GM19099 (cell line): ENCODE measurements around the gene NCAPH2.

ENCODE experiments used
- POLR2A ChIP-seq: IDR thresholded peaks from 3 replicates; pipeline ENCODE4 v1.6.1; 2011; ENCODE audit warnings: low read depth; ENCODE audit not compliant: insufficient read length; ENCODE audit errors: extremely low read depth

NCAPH2 gene

GRCh38 chr22:50517495-50518260 is 9.7 kb downstream of the NCAPH2 start:
- TF ChIP-seq POLR2A = no peak

- no peak for TF ChIP-seq POLR2A
These were observed 10.6 kb downstream of the NCAPH2 start for GRCh38 chr22:50518606-50519005.

GRCh38 chr22:50519151-50519550 is 11.1 kb downstream of the NCAPH2 start:
- no peak for TF ChIP-seq POLR2A

- no peak for TF ChIP-seq POLR2A
These were observed 12.9 kb downstream of the NCAPH2 start for GRCh38 chr22:50520826-50521453.

- TF ChIP-seq POLR2A = no peak
These were observed 13.7 kb downstream of the NCAPH2 start for GRCh38 chr22:50521710-50522109.

GRCh38 chr22:50522208-50522805 is 14.3 kb downstream of the NCAPH2 start:
- TF ChIP-seq POLR2A = no peak

- no peak for TF ChIP-seq POLR2A
These were observed 14.9 kb downstream of the NCAPH2 start for GRCh38 chr22:50522806-50523438.

- TF ChIP-seq POLR2A = no peak
These were observed 15.4 kb downstream of the NCAPH2 start for GRCh38 chr22:50523458-50523805.

GRCh38 chr22:50523806-50524675 is 16.0 kb downstream of the NCAPH2 start:
- TF ChIP-seq POLR2A = no peak

- no peak for TF ChIP-seq POLR2A
These were observed 16.7 kb downstream of the NCAPH2 start for GRCh38 chr22:50524676-50525103.

GRCh38 chr22:50525104-50525857 is 17.3 kb downstream of the NCAPH2 start, which contains the start of gene SCO2:
SCO2 (minus strand) TSS chr22:50525598; CDS start chr22:50524411, 1,187 bp downstream.
- TF ChIP-seq POLR2A = peak; percentile 87

GRCh38 chr22:50525858-50526107 is 17.8 kb downstream of the NCAPH2 start:
- no peak for TF ChIP-seq POLR2A

- TF ChIP-seq POLR2A = peak; percentile 70
These were observed 18.2 kb downstream of the NCAPH2 start for GRCh38 chr22:50526108-50526833.
